DND-41 (cell line): ENCODE data around the gene DOCK4.

Experiments
- CTCF ChIP-seq: IDR thresholded peaks from 2 replicates; pipeline ENCODE4 v1.5.1; 2012; ENCODE audit warnings: borderline replicate concordance, low read length, moderate library complexity, mild to moderate bottlenecking; ENCODE audit not compliant: poor library complexity, severe bottlenecking; ENCODE audit errors: extremely low read depth
- EZH2 ChIP-seq: IDR thresholded peaks from 3 replicates; pipeline ENCODE4 v1.6.1; 2012; ENCODE audit warnings: borderline replicate concordance, low read depth, mild to moderate bottlenecking, moderate library complexity, low read length, inconsistent platforms; ENCODE audit not compliant: severe bottlenecking

GRCh38 chr7:112199035-112199655 is 7.1 kb downstream of the DOCK4 start:
- TF ChIP-seq CTCF, result no peak
- no peak for TF ChIP-seq EZH2
